HepG2 (cell line): Measurements from ENCODE around the gene CDC42BPG. TPM values are rescaled to one million over a fixed set of nuclear protein-coding genes. Genes with fewer than 3 reads are reported as not detected.

Experiments
- ATF4 ChIP-seq, 2 experiments: fragments of 450-650 bp in 1 of 2; sonication (generic) in 1 of 2; formaldehyde crosslinking; IDR thresholded peaks; 2 replicates each; pipeline versions ENCODE4 v1.5.0 to v1.8.0; 2020 to 2022; ENCODE audit warnings: mild to moderate bottlenecking in 1 of 2, missing genetic modification reagents in 1 of 2
- EED ChIP-seq: sonication (generic); formaldehyde crosslinking; IDR thresholded peaks from 2 replicates; pipeline ENCODE4 v1.5.0; 2020; ENCODE audit warnings: mild to moderate bottlenecking, missing genetic modification reagents
- FOXO4 ChIP-seq: sonication (generic); formaldehyde crosslinking; conservative IDR thresholded peaks from 2 replicates; pipeline ENCODE4 v1.8.1; 2023; ENCODE audit warnings: missing genetic modification reagents
- JDP2 ChIP-seq: sonication (generic); formaldehyde crosslinking; IDR thresholded peaks from 2 replicates; pipeline ENCODE4 v1.8.1; 2022; ENCODE audit warnings: missing genetic modification reagents, borderline replicate concordance
- KDM4B ChIP-seq: sonication (generic); formaldehyde crosslinking; IDR thresholded peaks from 2 replicates; pipeline ENCODE4 v1.4.0; 2020; ENCODE audit warnings: missing genetic modification reagents
- LRRFIP1 ChIP-seq: sonication (generic); formaldehyde crosslinking; conservative IDR thresholded peaks from 2 replicates; pipeline ENCODE4 v1.4.0; 2020; ENCODE audit warnings: missing genetic modification reagents
- NBN ChIP-seq: fragments of 450-650 bp; conservative IDR thresholded peaks from 2 replicates; pipeline ENCODE4 v1.6.1; 2017
- TCF12 ChIP-seq, 2 experiments: fragments of 450-650 bp in 1 of 2; sonication (generic) in 1 of 2; formaldehyde crosslinking in 1 of 2; IDR thresholded peaks; 2 replicates each; pipeline versions ENCODE4 v1.6.1 to v1.8.0; 2017 to 2022; ENCODE audit warnings: antibody characterized with exemption in 1 of 2, mild to moderate bottlenecking in 1 of 2, missing genetic modification reagents in 1 of 2, moderate library complexity in 1 of 2
- ZBTB33 ChIP-seq: sonication (generic); formaldehyde crosslinking; IDR thresholded peaks from 2 replicates; pipeline ENCODE4 v1.4.0; 2020; ENCODE audit warnings: missing genetic modification reagents
- ZFP62 ChIP-seq: sonication (generic); formaldehyde crosslinking; IDR thresholded peaks from 2 replicates; pipeline ENCODE4 v1.4.0; 2020; ENCODE audit warnings: missing genetic modification reagents
- ZFYVE20 ChIP-seq: sonication (generic); formaldehyde crosslinking; IDR thresholded peaks from 2 replicates; pipeline ENCODE4 v1.8.0; 2023; ENCODE audit warnings: low read depth, mild to moderate bottlenecking, moderate library complexity, missing genetic modification reagents, borderline replicate concordance
- ZHX1 ChIP-seq: sonication (generic); formaldehyde crosslinking; IDR thresholded peaks from 2 replicates; pipeline ENCODE4 v1.8.1; 2022; ENCODE audit warnings: low read depth, mild to moderate bottlenecking, missing genetic modification reagents
- ZNF207 ChIP-seq: fragments of 450-650 bp; IDR thresholded peaks from 2 replicates; pipeline ENCODE4 v1.6.1; 2016; ENCODE audit warnings: antibody characterized with exemption, borderline replicate concordance
- ZNF225 ChIP-seq: sonication (generic); formaldehyde crosslinking; IDR thresholded peaks from 2 replicates; pipeline ENCODE4 v1.4.0; 2020; ENCODE audit warnings: mild to moderate bottlenecking, missing genetic modification reagents
- ZNF274 ChIP-seq: sonication (generic); formaldehyde crosslinking; IDR thresholded peaks from 2 replicates; pipeline ENCODE4 v1.5.1; 2020; ENCODE audit warnings: mild to moderate bottlenecking, missing genetic modification reagents
- ZNF607 ChIP-seq: sonication (generic); formaldehyde crosslinking; IDR thresholded peaks from 2 replicates; pipeline ENCODE4 v1.5.1; 2020; ENCODE audit warnings: missing genetic modification reagents, mild to moderate bottlenecking, borderline replicate concordance
- ZNF879 ChIP-seq: sonication (generic); formaldehyde crosslinking; IDR thresholded peaks from 2 replicates; pipeline ENCODE4 v1.8.1; 2023; ENCODE audit warnings: missing genetic modification reagents
- ZZZ3 ChIP-seq: sonication (generic); formaldehyde crosslinking; IDR thresholded peaks from 2 replicates; pipeline ENCODE4 v1.4.0; 2020; ENCODE audit warnings: missing genetic modification reagents, mild to moderate bottlenecking, borderline replicate concordance
- polyA plus RNA-seq, 8 experiments: library from polyadenylated mRNA; depleted of rRNA in 3 of 8; stranded (reverse) in 7 of 8; unstranded in 1 of 8; fragments of >200 nt; fragmentation: Illumina TruSeq in 4 of 8; extraction: Trizol in 4 of 8; gene quantifications; 2 replicates each; pipeline versions ENCODE4 v1.2.1 to v1.2.3, GENCODE V29; 2011 to 2016; ENCODE audit warnings: low read depth in 4 of 8, missing spikeins in 1 of 8, mixed read lengths in 1 of 8; ENCODE audit not compliant: insufficient read depth in 1 of 8
- total RNA-seq, 5 experiments: library from RNA; depleted of rRNA; stranded (reverse); fragments of >200 nt; fragmentation: Illumina TruSeq; extraction: Trizol; gene quantifications; 2 replicates each; pipeline ENCODE4 v1.2.3, GENCODE V29; 2016; ENCODE audit warnings: low read depth in 1 of 5

The CDC42BPG gene
- total and polyA plus RNA-seq, 2 of the 13 experiments (the other 11 are each of a cell fraction or from before 2014, with no cell fraction given), result 0.55 to 1.4 TPM

- TF ChIP-seq FOXO4, result no peak
- no peak for TF ChIP-seq ZNF274 (CRISPR knock-in tag)
- no peak for TF ChIP-seq ATF4 (CRISPR knock-in tag; IDR thresholded peaks at IDR 0.05)
- no peak for TF ChIP-seq ZFP62 (CRISPR knock-in tag)
- no peak for TF ChIP-seq NBN
- 0 out of 2 replicates have a peak, but pooled peaks have one; percentile 16 for TF ChIP-seq KDM4B
- TF ChIP-seq ZNF607 (CRISPR knock-in tag), result no peak
- TF ChIP-seq ZNF225 (CRISPR knock-in tag), result 0 out of 2 replicates have a peak, but pooled peaks have one; percentile 27
- peak; percentile 79; the same call in 1 of the 2 replicates for TF ChIP-seq ZZZ3
- TF ChIP-seq LRRFIP1 (CRISPR knock-in tag), result no peak
- TF ChIP-seq ZFYVE20, result no peak
- no peak for TF ChIP-seq TCF12 (IDR thresholded peaks at IDR 0.05)
- TF ChIP-seq TCF12 (CRISPR knock-in tag; IDR thresholded peaks at IDR 0.05), result 0 out of 2 replicates have a peak, but pooled peaks have one; percentile 17
- TF ChIP-seq ZNF207, result no peak
- peak; percentile 64; the same call in 1 of the 2 replicates for TF ChIP-seq EED
- TF ChIP-seq ZNF879 (CRISPR knock-in tag), result no peak
- no peak for TF ChIP-seq JDP2 (CRISPR knock-in tag)
- TF ChIP-seq ZHX1 (CRISPR knock-in tag), result no peak
- TF ChIP-seq ZBTB33 (CRISPR knock-in tag), result no peak
Measured at GRCh38 chr11:64878223-64878493, 33.7 kb upstream of the CDC42BPG start (continued).
